B cell (primary cell): Measurements from ENCODE around the gene RNF146. TPM values are rescaled to one million over a fixed set of nuclear protein-coding genes. Genes with fewer than 3 reads are reported as not detected.
A peak's percentile ranks its signal among the peaks of the same experiment; 100 is the strongest.

Experiments
- ATAC-seq: fragments of 200-7000 bp; cut with Tn5 transposase; one replicate; pipeline ENCODE4 v1.10.0; 2021; ENCODE audit warnings: low read depth, mild to moderate bottlenecking, moderate number of reproducible peaks, moderate library complexity
- CTCF ChIA-PET: fragments of 350-600 bp; sonication (Branson Sonifier 250); formaldehyde crosslinking; loops from one replicate; lab custom pipeline; 2021; ENCODE audit warnings: antibody characterized with exemption, inconsistent platforms; lab: Charles Lee
- POLR2A ChIA-PET: fragments of 350-600 bp; sonication (Branson Sonifier 250); formaldehyde crosslinking; loops from one replicate; lab custom pipeline; 2021; ENCODE audit warnings: antibody characterized with exemption; lab: Charles Lee
- DNase-seq: peaks from one replicate; pipeline ENCODE4 v3.0.0; 2013
- H2AFZ ChIP-seq: 2 replicates; pipeline ENCODE4 v1.6.1; 2012; ENCODE audit warnings: mild to moderate bottlenecking, low read depth, low read length; ENCODE audit not compliant: insufficient read depth, poor library complexity, severe bottlenecking
- H3K27ac ChIP-seq, 2 donors: 1 replicate in 1 of 2; 2 replicates in 1 of 2; pipeline ENCODE4 v1.5.1; 2012 to 2013; ENCODE audit warnings: low read length in 2 of 2, mild to moderate bottlenecking in 2 of 2, moderate library complexity in 1 of 2
- H3K27me3 ChIP-seq, 4 experiments: fragments of 200-600 bp in 1 of 4; sonication (generic) in 1 of 4; replicated peaks in 1 of 4; 1 replicate in 2 of 4; 2 replicates in 2 of 4; pipeline versions ENCODE4 v1.6.1 to v1.7.0; 2013 to 2016; ENCODE audit warnings: low read length in 3 of 4, mild to moderate bottlenecking in 2 of 4, mixed read lengths in 1 of 4, moderate library complexity in 1 of 4; ENCODE audit not compliant: insufficient read depth in 4 of 4, control insufficient read depth in 3 of 4; ENCODE audit errors: control extremely low read depth in 1 of 4
- H3K36me3 ChIP-seq, 2 experiments: replicated peaks in 1 of 2; 1 replicate in 1 of 2; 2 replicates in 1 of 2; pipeline versions ENCODE4 v1.6.1 to v1.7.1; 2013; ENCODE audit warnings: low read length in 1 of 2; ENCODE audit not compliant: insufficient read depth in 2 of 2, control insufficient read depth in 1 of 2; ENCODE audit errors: control extremely low read depth in 1 of 2, extremely low read depth in 1 of 2
- H3K4me1 ChIP-seq, 2 donors: fragments of 200-600 bp in 1 of 2; sonication (generic) in 1 of 2; 1 replicate in 1 of 2; 2 replicates in 1 of 2; pipeline versions ENCODE4 v1.5.1 to v1.6.1; 2013 to 2017; ENCODE audit warnings: low read length in 2 of 2; ENCODE audit not compliant: control insufficient read depth in 2 of 2, insufficient read depth in 2 of 2
- H3K4me2 ChIP-seq: replicated peaks from 2 replicates; pipeline ENCODE3; 2012; ENCODE audit warnings: mild to moderate bottlenecking, low read depth, low read length; ENCODE audit not compliant: poor library complexity, severe bottlenecking
- H3K4me3 ChIP-seq, 5 experiments: fragments of 200-600 bp in 1 of 5; sonication (generic) in 1 of 5; 1 replicate in 3 of 5; 2 replicates in 2 of 5; pipeline versions ENCODE4 v1.5.1 to v1.7.0; 2011 to 2016; ENCODE audit warnings: low read length in 4 of 5, mild to moderate bottlenecking in 4 of 5, low read depth in 2 of 5, control low read depth in 1 of 5, moderate library complexity in 1 of 5; ENCODE audit not compliant: insufficient read depth in 1 of 5; ENCODE audit errors: control extremely low read depth in 1 of 5, extremely low read depth in 1 of 5
- H3K79me2 ChIP-seq: fragments of 200-600 bp; sonication (generic); one replicate; pipeline ENCODE4 v1.6.0; 2016; ENCODE audit warnings: low read length; ENCODE audit not compliant: control insufficient read depth, insufficient read depth
- H3K9ac ChIP-seq: fragments of 200-600 bp; sonication (generic); 2 replicates; pipeline ENCODE4 v1.6.1; 2017; ENCODE audit warnings: mild to moderate bottlenecking, low read length, moderate library complexity
- H3K9me3 ChIP-seq, 3 donors: one replicate each; pipeline versions ENCODE4 v1.6.1 to v1.7.1; 2013; ENCODE audit warnings: low read length in 2 of 3; ENCODE audit not compliant: control insufficient read depth in 2 of 3, insufficient read depth in 1 of 3; ENCODE audit errors: control extremely low read depth in 1 of 3
- H4K20me1 ChIP-seq: 2 replicates; pipeline ENCODE4 v1.6.0; 2012; ENCODE audit warnings: mild to moderate bottlenecking, low read length; ENCODE audit not compliant: insufficient read depth, control insufficient read depth, poor library complexity, severe bottlenecking
- H3K27ac Mint-ChIP-seq: one replicate; pipeline ENCODE4 v1.8.0; 2021; ENCODE audit warnings: mixed read lengths
- H3K27me3 Mint-ChIP-seq: one replicate; pipeline ENCODE4 v1.8.0; 2021; ENCODE audit warnings: mixed read lengths
- H3K4me1 Mint-ChIP-seq: one replicate; pipeline ENCODE4 v1.8.0; 2021; ENCODE audit warnings: mixed read lengths
- H3K4me3 Mint-ChIP-seq: one replicate; pipeline ENCODE4 v1.8.0; 2021; ENCODE audit warnings: mixed read lengths
- H3K9me3 Mint-ChIP-seq: one replicate; pipeline ENCODE4 v1.8.0; 2022; ENCODE audit warnings: mixed read lengths; ENCODE audit not compliant: insufficient read depth
- EZH2 ChIP-seq: IDR thresholded peaks from 2 replicates; pipeline ENCODE4 v1.6.1; 2012; ENCODE audit warnings: borderline replicate concordance, low read depth, mild to moderate bottlenecking, moderate library complexity, low read length; ENCODE audit not compliant: insufficient read depth, poor library complexity, severe bottlenecking
- WGBS: methylation state at CpG from one replicate; pipeline ENCODE4 v1.1.5; 2013; ENCODE audit warnings: missing lambda C conversion rate; ENCODE audit not compliant: insufficient coverage; 5-methylcytosine and 5-hydroxymethylcytosine counted together
- intact Hi-C: fragments of 100-400 bp; cut with micrococcal nuclease; formaldehyde crosslinking; loops from one replicate; pipeline ENCODE4 v1.10.0; 2022
- polyA plus RNA-seq: library from polyadenylated mRNA; depleted of rRNA; stranded (reverse); fragments of >200 nt; gene quantifications from 2 replicates; pipeline ENCODE4 v1.2.3, GENCODE V29; 2012
- total RNA-seq, 2 donors: library from RNA; stranded (reverse); fragments of 120-200 nt in 1 of 2; gene quantifications; 1 replicate in 1 of 2; 2 replicates in 1 of 2; pipeline versions ENCODE4 v1.2.3 to v1.2.4, GENCODE V29; 2013 to 2022
- TF ChIP-seq, protein P1 (sequence below): fragments of 200-600 bp; IDR thresholded peaks from one replicate; pipeline ENCODE4 v1.8.0; 2022; ENCODE audit warnings: antibody characterized with exemption, mild to moderate bottlenecking

Gene RNF146
- total and polyA plus RNA-seq, 2 donors (not counting 1 experiment from before 2014, with no cell fraction given) = 24.9 to 58.0 TPM

DNA sequence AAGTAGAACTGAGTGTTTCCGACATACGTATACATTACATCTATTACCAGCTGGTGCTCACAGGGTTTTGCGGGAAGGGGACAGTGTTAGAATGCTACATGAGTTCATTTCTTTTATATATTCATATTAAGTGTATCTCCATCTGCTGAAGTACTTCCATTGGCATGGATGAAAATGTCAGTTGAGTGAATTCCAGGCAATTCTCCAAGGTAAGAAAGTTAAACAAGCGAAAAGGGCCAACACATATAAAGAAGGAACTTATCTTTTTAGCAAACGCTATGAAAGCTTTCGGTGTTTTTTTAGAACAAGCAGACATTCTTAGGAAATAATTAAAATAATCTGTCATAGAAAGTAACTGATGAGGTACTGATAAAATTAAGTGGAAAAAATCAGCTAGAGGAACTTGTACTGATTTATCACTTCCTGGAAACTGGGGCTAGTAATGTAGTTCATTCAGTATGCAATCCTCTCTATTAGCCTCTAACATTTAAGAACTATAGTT, 34.6 kb downstream of the RNF146 start:
- no peaks in the 10 kb centered on the region for H3K27me3 ChIP-seq
- no peak overlapping the region for H3K4me3 ChIP-seq
- no peak overlapping the region for H3K4me3 Mint-ChIP-seq
- peak overlapping the region in 1 of 2 donors; percentile 50 for H3K27ac ChIP-seq
- H3K27ac Mint-ChIP-seq = no peak overlapping the region
- H3K27me3 Mint-ChIP-seq = no peaks in the 10 kb centered on the region
- WGBS = no CpG with 5 or more reads among the region's 6 CpGs
- peaks cover 4 to 6% of the 10 kb centered on the region in 2 experiments for H3K36me3 ChIP-seq
- H3K4me1 ChIP-seq = peaks cover 3 to 5% of the 10 kb centered on the region in 2 donors
- no peak overlapping the region for H3K4me2 ChIP-seq
- ChIA-PET CTCF (interaction anchor here (1.4 to 6.7 kb wide), 7 partner anchors 9 to 238 kb away, joined by 4 to 73 read pairs (median 24); partner anchors contain the start of gene RNF146), POLR2A (interaction anchor here (0.7 kb wide), 1 partner anchor 26 kb away, joined by 3 read pairs; no protein-coding TSS in a partner anchor)
- H3K79me2 ChIP-seq = peaks cover 41% of the 10 kb centered on the region
- peaks cover 38% of the 10 kb centered on the region for H4K20me1 ChIP-seq
- no peaks in the 10 kb centered on the region for H3K9me3 ChIP-seq
- H2AFZ ChIP-seq = no peak overlapping the region
- intact Hi-C loops = loop anchor here (5.0 kb wide), 2 partner anchors 34 to 216 kb away; partner anchors contain the start of genes MTCL3 and RNF146
- H3K4me1 Mint-ChIP-seq = peaks cover 26% of the 10 kb centered on the region
- TF ChIP-seq, protein P1, sequence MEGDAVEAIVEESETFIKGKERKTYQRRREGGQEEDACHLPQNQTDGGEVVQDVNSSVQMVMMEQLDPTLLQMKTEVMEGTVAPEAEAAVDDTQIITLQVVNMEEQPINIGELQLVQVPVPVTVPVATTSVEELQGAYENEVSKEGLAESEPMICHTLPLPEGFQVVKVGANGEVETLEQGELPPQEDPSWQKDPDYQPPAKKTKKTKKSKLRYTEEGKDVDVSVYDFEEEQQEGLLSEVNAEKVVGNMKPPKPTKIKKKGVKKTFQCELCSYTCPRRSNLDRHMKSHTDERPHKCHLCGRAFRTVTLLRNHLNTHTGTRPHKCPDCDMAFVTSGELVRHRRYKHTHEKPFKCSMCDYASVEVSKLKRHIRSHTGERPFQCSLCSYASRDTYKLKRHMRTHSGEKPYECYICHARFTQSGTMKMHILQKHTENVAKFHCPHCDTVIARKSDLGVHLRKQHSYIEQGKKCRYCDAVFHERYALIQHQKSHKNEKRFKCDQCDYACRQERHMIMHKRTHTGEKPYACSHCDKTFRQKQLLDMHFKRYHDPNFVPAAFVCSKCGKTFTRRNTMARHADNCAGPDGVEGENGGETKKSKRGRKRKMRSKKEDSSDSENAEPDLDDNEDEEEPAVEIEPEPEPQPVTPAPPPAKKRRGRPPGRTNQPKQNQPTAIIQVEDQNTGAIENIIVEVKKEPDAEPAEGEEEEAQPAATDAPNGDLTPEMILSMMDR = no peak
- TF ChIP-seq EZH2 = no peak
- no peaks in the 10 kb centered on the region for H3K9me3 Mint-ChIP-seq
- no peak overlapping the region for H3K9ac ChIP-seq
- no peak for DNase-seq
- no peak for ATAC-seq
